Measurements from ENCODE around the gene PLXDC1. TPM values are rescaled to one million over a fixed set of nuclear protein-coding genes. Genes with fewer than 3 reads are reported as not detected.

Gene PLXDC1
- total and polyA plus RNA-seq, 2 experiments from 2014 or later = 0.28 to 0.91 TPM

- H3K36me3 Mint-ChIP-seq (ENCODE audit: low read depth) = no peaks in the 10 kb centered on the region
- no peaks in the 10 kb centered on the region for H4K20me1 ChIP-seq (replicated peaks; ENCODE audit: insufficient read depth)
- H2AFZ ChIP-seq = no peak overlapping the region
- no peak overlapping the region for H3K4me3 Mint-ChIP-seq
- H3K9me3 Mint-ChIP-seq = no peaks in the 10 kb centered on the region
- TF ChIP-seq JUNB (IDR thresholded peaks at IDR 0.05; ENCODE audit: unreplicated experiment) = no peak
- DNase-seq (ENCODE audit: low spot score) (no peak), ATAC-seq (no peak)
- no peak overlapping the region for H3K27ac ChIP-seq (ENCODE audit: low read depth)
- no peaks in the 10 kb centered on the region for H3K36me3 ChIP-seq (ENCODE audit: insufficient read depth)
- peaks cover 3% of the 10 kb centered on the region; the same call in 1 of the 2 replicates for H3K4me1 ChIP-seq (ENCODE audit: insufficient read depth)
- H3F3A ChIP-seq (replicated peaks; ENCODE audit: low read depth) = no peaks in the 10 kb centered on the region
- H3K27me3 ChIP-seq (ENCODE audit: insufficient read depth) = peaks cover 34% of the 10 kb centered on the region
- 0 out of 2 replicates have a peak overlapping the region, but pooled peaks have one; percentile 35 for H3K4me2 ChIP-seq
- no peak overlapping the region for H3K4me3 ChIP-seq
- H3K27ac Mint-ChIP-seq = no peak overlapping the region
- peaks cover 32% of the 10 kb centered on the region for H3K27me3 Mint-ChIP-seq (ENCODE audit: insufficient read depth, low read depth, poor library complexity)
- no peaks in the 10 kb centered on the region for H3K79me2 ChIP-seq (replicated peaks; ENCODE audit: insufficient read depth)
- H3K4me1 Mint-ChIP-seq = peaks cover 13% of the 10 kb centered on the region
- no peaks in the 10 kb centered on the region for H3K9me2 ChIP-seq (ENCODE audit: insufficient read depth)
Measured at GRCh38 chr17:39147221-39148185, 3.9 kb downstream of the PLXDC1 start.

GRCh38 chr17:39146273-39146672 is 5.2 kb downstream of the PLXDC1 start:
- Histone ChIP-seq H3K4me2 (no peak overlapping the region), H3K4me3 (no peak overlapping the region), H3K9me2 (ENCODE audit: insufficient read depth) (no peaks in the 10 kb centered on the region), H4K20me1 (replicated peaks; ENCODE audit: insufficient read depth) (no peaks in the 10 kb centered on the region), H3K36me3 (ENCODE audit: insufficient read depth) (no peaks in the 10 kb centered on the region), H2AFZ (no peak overlapping the region), H3K27me3 (ENCODE audit: insufficient read depth) (peaks cover 24% of the 10 kb centered on the region), H3K27ac (ENCODE audit: low read depth) (no peak overlapping the region), H3K4me1 (ENCODE audit: insufficient read depth) (peaks cover 3% of the 10 kb centered on the region; the same call in 1 of the 2 replicates), H3K79me2 (replicated peaks; ENCODE audit: insufficient read depth) (no peaks in the 10 kb centered on the region), H3F3A (replicated peaks; ENCODE audit: low read depth) (no peaks in the 10 kb centered on the region)
- no peak for DNase-seq (ENCODE audit: low spot score)
- H3K4me3 Mint-ChIP-seq = no peak overlapping the region
- no peak for ATAC-seq
- no peaks in the 10 kb centered on the region for H3K36me3 Mint-ChIP-seq (ENCODE audit: low read depth)
- H3K4me1 Mint-ChIP-seq = peaks cover 5% of the 10 kb centered on the region
- H3K9me3 Mint-ChIP-seq = no peaks in the 10 kb centered on the region
- H3K27ac Mint-ChIP-seq = no peak overlapping the region
- peaks cover 22% of the 10 kb centered on the region for H3K27me3 Mint-ChIP-seq (ENCODE audit: insufficient read depth, low read depth, poor library complexity)
- TF ChIP-seq REST (IDR thresholded peaks at IDR 0.05; ENCODE audit: unreplicated experiment) = no peak
- TF ChIP-seq STAT1 (IDR thresholded peaks at IDR 0.05; ENCODE audit: unreplicated experiment) = no peak
- TF ChIP-seq JUNB (IDR thresholded peaks at IDR 0.05; ENCODE audit: unreplicated experiment) = no peak
- TF ChIP-seq EZH2phosphoT487 (IDR thresholded peaks at IDR 0.05; ENCODE audit: unreplicated experiment) = no peak
- no peak for TF ChIP-seq EZH2 (IDR thresholded peaks at IDR 0.05; ENCODE audit: low read depth, unreplicated experiment)
- TF ChIP-seq ZNF114 (CRISPR knock-in tag; IDR thresholded peaks at IDR 0.05) = no peak
- TF ChIP-seq CTCF (conservative IDR thresholded peaks at IDR 0.05; ENCODE audit: low read depth in 2 of 2) = no peak
- TF ChIP-seq ZNF331 (CRISPR knock-in tag; IDR thresholded peaks at IDR 0.05; ENCODE audit: low read depth) = no peak
- no peak for TF ChIP-seq NANOG (IDR thresholded peaks at IDR 0.05; ENCODE audit: borderline replicate concordance)
- no peak for TF ChIP-seq POLR2AphosphoS5 (IDR thresholded peaks at IDR 0.05; ENCODE audit: low read depth)
